CD4-positive, alpha-beta T cell treated with Interferon gamma for 1 hour (primary cell): Measurements from ENCODE around the gene CFAP99.

Source experiments
- DNase-seq: peaks from one replicate; pipeline ENCODE4 v3.0.0-alpha.2; 2020

CFAP99 gene

DNA sequence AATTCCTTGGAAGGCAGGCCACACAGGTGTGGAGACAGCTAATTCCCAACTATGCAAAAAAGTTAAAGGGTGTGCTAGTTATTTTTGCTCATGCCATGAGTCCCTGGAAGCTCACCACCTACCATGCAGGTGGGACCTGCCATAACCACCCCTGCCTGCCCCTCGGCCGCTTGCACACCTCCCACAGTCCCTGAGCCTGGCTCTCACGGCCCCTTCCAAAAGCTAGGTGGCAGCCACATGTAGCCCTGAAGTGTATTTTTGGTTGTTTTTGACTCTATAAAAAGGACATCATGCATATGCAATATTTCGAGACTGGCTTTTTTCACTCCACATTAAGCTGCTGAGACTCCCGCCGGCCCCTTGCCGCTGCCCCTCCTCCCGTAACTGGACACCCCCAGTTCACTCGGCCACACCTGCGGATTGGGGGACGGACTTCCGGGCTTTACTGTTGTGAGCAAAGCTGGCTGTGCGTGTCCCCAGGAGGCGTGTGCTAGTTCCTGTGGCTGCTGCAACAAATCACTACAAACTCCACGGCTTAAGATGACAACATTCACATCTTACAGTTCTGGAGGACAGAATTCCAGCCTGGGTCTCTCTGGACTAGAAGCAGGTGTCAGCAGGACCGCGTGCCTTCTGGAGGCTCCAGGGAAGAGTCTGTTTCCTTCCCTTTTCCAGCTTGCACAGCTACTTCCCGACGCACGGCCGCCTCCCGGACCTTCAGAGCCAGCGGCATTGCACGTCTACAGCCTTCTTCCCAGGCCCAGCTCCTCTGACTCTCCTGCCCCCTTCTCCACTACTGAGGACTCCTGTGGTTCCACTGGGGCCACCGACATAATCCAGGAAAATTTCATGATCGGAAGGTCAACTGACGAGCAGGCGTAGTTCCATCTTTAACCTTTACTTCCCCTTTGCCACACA lies 25.1 kb upstream of the CFAP99 start:
- no peak for DNase-seq

DNA sequence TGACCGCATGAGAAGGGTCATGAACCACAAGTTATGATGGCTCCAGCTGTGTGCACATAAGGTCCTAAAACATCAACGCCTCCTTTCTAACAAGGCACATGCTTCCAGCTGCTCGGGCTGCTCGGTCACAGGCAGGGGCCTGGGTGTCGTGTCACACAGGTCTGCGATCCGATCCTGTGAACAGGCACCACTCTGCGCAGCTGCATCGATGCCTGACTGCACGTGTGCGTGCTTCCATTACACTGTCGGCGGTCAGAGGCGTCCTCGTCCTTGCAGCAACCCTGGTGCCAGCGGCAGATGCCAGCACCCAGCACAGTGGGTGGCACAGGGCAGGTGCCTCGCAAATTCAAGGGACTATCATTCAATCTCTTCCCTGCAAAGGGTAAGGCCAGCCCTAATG lies 24.2 kb upstream of the CFAP99 start:
- no peak for DNase-seq

DNA sequence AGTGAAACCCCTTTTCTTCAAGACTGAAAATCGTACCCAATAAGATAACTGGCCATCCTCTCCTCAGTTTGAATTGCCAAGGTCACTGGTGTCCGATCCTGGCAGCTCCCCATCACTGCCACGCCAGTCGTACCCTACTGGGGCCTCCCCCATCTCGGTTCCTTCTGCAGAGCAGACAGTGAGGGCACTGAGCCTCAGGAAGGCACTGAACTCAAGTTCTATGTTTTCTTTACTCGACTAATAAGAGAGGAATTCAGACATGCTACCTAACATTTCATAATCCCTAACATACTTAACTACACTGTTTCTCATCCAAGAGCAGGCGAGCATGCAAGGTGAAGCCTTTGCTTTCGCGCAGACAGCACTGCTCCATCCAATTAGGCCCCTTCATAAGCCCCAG lies 23.7 kb upstream of the CFAP99 start:
- no peak for DNase-seq

DNA sequence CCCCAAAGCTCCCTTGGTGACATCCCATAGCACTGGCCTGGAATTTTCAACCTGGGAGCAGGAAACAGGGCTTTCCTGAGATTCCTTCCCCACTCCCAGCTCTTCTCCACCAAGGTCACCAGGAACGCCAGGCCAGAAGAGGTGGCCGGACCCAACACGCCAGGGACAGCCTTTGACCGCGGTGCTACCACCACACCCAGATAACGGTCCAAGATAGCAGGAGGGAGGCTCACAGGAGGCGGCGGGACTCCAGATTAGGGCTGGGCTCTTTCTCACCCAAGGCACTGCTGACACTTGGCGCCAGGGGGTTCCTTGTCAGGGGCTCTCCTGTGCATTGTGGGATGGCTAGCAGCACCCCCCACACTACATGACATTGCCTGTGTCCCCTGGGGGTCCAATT lies 23.2 kb upstream of the CFAP99 start:
- DNase-seq: no peak

DNA sequence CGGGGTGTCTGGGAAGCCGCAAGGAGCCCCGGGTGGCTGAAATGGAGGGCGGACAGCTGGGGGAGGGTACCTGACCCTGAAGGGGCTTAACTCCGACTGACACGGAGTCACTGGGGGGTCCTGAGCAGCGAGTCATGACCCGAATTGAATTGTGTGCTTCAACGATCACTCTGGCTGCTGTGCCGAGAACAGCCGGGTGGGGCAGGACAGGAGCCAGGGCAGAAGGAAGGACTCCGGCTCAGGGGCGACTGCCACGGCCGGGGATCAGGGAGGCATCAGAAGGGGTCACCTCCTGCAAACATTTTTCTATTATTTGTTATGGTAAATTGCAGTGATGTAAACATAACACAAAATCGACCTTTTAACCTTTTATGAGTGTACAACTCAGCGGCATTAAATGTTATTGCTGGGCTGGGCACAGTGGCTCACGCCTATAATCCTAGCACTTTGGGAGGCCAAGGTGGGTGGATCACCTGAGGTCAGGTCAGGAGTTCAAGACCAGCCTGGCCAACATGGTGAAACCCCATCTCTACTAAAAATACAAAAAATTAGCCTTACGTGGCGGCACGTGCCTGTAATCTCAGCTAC lies 21.9 kb upstream of the CFAP99 start:
- DNase-seq: no peak

DNA sequence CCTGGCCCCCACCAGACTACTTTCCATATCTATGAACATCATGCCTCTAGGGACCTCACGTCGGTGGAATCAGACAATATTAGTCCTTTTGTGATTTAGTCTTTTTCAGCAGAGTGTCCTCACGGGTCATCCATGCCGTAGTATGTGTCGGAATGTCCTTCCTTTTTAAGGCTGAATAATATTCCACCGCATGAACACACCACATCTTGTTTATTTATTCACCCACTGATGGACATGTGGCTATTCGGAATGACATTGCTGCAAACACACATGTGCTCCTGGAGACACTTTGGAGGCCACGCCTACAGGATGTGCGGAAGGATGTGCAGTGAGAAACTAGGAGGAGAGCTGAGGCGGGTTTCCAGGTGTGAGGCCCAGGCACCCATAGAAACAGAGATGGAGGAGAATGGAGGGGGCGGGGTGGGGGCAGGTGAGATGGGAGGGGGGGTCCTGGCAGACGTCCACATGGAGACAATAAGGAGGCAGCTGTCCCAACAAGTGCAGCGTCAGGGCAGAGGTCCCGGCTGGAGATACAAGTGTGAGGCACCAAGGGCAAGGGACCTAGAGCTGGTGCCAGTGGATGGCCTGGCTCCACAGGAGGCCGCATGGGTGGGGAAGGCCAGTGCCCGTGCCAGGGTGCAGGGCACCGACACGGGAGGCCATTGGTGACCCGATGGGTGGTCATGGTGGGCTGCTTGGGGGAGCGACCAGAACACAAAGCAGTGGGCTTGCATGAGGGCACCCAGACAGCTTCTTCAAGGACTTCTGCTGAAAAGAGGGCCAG lies 21.0 kb upstream of the CFAP99 start:
- no peak for DNase-seq

DNA sequence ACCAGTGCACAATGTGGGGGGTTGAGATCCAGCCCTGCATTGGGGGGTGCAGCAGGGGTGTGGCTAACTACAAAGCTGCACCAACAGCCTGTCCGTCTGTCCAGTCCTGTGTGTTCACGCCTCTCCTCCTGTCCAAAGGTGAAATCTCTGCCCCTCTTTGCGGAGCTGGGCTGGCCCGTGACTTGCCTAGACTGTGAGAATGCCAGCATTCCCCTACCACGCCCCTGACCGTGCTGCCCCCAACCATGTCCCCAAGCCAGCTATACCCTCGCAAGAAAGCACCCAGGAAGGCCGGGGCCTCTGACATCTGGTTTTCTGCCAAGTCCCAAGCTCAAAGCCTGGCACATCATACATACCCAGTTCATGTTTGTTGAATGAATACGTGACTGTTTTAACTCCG lies 19.5 kb upstream of the CFAP99 start:
- DNase-seq: no peak

DNA sequence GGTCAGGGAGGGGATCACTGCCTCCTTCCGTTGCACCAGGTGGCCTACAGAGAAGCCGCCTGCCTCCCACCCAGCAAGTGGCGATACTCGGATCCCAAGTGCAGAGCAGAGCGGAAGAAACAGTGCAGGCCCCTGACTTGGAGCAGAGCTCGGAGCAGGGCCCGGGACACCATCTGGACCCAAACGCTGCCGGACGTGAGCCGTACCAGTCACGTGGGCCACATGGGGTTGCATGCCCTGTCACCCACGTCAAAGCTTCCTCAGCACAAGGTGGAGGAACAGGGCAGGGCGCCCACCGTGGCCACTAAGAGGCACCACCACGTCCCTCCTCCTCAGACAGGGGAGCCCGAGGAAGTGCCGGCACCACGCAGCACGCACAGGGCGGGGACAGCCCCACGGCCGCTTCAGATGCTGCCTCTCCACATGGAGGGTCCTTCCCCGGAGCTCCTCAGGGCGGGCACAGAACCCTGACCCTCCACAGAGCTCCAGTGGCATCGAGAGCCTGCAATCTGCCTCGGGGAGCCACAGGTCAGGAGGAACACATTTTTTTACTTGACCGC lies 19.0 kb upstream of the CFAP99 start:
- no peak for DNase-seq

DNA sequence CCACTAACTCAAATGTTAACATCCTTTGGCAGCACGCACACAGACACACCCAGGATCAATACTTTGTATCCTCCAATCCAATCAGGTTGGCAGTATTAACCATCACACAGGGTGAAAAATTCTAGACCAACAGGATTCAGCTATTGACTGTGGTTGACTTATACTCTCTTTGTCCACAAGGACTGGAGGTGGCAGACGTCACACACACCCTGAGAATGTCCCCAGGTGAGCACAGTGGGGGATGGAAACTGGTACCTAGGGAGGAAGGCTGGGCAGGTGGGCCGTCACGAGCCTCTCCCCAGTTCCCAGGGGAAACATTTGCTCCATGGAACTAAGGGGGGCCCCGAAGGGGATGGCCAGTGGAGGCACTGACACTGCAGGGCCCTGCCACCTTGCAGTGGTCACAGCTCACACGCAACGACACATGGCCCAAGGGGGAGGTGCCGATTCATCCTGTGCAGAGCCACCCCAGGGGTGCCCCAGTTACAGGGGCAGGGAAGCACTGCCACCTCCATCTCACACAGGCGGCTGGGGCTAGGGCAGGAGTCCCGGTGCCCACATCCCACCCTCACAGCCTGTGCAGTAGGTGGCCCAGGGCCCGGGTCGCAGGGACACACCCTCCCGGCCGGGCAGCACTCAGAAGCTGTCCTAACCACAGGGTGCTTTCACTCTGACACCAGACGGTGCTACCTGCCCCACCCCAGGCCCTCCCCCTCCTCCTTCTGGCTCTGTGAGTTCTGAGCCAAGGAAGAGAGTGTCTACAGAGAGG lies 17.7 kb upstream of the CFAP99 start:
- no peak for DNase-seq

DNA sequence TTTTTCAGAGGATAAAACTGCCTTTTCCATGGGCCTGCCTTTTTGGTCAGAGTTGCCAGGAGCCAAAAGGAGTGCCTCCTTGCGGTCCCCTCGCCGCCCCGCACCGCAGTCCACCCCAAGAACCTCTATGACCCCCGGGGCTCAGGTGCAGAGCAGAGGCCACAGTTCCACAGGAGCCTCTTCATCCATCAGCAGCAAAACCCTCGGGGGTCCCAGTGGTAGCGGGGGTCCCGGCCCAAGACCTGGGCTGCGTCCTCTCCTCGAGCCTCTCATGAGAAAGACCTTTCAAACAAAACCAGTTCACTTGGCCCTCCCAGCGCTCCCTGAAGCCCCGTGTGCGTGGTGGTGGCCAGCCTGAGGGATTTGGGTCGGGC lies 17.2 kb upstream of the CFAP99 start:
- DNase-seq: no peak

DNA sequence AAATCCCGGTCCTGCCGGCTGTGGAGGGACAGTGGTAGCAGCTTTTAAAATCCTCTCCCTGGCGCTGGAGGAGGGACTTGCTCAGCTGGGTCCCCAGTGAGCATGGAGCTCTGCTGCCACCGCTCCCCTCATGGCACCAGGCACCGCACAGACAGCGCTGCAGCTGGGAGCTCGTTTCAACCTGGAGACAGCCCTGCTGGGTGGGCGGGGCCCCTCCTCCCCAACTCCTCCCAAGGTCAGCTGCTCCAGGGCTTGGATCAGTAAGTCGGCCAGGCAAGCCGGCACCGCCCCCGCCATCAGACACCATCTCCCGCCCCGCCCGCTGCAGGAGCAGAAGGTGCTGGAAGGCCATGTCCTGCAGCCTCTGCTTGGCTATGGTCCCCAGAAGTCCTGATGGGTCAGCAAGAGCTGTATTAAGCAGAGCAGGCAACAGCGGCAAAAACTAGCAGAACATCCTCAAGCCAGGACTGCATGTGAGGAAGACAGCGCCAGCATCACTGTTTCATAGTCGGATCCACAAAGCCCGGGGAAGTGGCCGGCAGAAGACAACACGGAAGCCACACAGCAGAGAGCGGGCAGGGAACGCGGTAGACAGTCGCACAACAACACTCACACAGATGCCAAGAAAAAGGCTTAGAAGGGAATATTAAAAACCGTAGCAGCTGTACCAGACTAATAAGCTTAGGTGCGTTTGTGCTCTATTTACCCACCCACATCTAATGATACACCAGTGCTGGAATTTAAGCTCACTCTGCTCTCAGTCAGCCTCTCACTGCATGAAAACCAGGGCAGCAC lies 16.5 kb upstream of the CFAP99 start:
- DNase-seq: no peak

DNA sequence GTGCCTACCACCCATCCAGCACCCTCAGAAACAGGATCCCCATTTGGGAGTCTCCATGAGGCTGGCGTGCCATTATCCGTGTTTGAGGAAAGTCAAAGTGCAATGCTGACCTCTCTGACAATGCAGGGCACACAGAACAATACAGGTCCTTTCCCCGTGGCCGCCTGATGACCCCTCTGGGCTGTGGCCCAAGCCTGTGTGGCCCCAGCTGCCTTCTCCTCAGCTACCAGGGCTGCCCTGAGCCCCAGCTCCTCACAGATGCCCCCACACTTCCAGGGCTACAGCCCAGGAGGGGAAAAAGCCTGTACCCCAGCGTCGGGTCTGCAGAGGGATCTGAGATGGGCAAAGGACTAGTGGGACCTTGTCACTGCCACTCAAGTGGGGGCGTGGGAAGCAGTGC lies 15.8 kb upstream of the CFAP99 start:
- DNase-seq: no peak

DNA sequence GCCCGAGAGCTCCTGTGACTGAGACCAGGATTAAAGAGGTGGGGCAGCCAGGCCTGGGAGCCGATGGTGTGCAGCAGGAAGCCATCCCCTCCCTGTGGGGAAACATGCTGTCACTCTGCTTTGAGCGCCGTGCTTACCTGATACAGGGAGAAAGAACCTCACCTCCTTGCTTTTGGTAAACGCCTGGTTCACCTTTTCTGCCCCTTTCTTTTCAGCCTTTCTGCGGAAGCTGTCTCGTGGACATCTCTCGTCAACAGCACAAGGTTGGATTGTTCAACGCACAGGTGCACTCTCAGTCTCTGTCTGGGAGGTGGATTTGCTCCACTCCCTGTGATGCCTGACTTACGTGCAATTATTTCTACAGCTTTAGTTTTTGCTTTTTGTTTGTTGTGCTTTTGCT lies 12.3 kb upstream of the CFAP99 start:
- DNase-seq: no peak

DNA sequence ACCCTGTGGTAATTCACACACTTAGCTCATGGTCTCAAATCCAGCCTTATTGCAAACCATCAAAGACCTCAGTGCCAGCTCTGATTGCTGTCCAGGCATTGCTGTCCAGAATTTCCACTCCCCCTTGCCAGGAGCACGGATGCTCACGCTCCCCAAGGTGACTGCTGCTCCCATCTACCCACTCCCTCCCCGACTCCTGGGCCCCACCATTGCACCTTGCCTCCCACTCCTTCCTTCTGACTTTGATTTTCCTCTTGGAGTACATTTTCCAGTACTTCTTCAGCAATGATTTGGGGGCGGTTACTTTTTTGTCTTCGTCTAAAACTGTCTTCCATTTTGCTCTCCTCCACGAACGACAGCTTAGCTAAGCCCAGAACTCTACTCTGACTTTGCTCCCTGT lies 11.8 kb upstream of the CFAP99 start:
- DNase-seq: no peak

DNA sequence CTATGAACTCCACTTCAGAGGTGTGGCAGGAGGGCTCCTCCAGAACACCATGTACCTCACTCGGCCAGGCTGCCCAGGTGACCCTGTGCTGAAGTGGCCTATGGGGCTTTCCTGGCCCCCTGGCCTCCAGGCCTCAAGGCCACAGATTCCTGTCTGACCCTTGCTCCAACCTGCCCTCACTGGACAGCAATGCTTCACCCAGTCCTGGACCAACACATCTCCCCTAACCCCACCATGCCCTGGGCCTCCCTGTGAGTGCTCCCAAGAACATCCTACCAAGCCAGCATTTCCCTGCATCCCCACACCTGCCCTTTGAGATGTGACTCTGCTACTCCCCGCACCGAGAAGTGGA lies 10.8 kb upstream of the CFAP99 start:
- DNase-seq: no peak

DNA sequence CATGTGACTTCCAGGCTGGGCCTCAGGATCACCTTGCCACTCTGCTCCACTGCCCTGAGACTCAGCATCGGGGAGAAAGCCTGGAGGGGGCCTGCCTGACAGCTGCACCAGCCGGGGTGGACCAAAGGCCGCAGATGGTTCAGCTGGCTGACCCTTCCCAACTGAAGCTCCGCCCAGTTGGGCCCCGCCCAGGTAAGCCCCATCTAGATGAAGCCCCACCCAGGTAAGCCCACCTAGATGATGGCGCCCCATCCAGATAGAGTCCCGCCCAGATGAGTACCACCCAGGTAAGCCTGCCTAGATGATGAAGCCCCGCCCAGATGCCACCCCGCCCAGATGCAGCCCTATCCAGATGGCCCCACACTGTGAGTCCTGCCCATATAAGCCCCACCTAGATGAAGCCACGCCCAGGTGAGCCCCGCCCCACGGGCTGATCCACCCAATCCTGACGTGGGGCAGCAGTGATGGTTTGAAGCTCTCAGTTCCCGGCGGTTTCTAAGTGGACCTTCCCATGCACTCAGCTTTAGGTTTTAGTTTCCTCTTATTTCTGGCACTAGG lies 10.3 kb upstream of the CFAP99 start:
- no peak for DNase-seq

DNA sequence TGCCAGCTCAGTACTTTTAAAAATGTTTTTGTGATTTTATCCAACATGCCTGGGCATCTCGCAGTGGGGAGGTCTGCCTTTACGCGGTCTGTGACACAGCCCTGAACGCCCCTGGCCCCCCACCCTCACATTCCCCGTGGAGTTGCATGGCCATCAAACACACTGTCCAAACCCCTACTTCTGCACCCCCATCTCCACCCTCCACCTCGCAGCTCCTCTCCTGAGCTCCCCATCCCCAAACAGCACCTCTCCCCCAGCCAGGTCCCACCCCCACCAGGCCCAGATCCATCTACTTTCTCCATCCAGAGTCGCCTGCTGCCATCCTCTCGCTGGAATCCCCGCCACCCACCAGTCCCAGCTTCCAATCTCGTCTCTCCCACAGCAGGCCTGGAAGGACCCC lies 9.8 kb upstream of the CFAP99 start:
- no peak for DNase-seq

DNA sequence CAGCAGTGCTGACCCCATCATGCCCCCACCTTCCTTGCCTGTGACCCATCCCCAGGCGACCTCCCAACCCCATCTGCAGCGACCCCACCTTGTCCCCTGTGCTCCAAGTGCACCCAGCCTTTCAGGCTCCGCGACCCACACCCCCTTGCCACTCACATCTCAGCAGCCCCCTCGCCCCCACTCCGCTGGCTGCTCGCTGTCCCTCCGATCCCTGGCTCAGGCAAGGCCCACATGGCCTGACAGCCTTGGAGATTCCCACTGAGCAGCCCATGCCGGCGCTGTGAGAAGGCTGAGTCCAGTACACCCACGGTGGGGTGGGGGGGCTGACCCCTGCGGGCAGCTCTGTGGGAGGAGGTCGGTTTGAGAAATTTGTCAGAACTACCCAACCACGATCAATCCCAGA lies 9.4 kb upstream of the CFAP99 start:
- DNase-seq: no peak

DNA sequence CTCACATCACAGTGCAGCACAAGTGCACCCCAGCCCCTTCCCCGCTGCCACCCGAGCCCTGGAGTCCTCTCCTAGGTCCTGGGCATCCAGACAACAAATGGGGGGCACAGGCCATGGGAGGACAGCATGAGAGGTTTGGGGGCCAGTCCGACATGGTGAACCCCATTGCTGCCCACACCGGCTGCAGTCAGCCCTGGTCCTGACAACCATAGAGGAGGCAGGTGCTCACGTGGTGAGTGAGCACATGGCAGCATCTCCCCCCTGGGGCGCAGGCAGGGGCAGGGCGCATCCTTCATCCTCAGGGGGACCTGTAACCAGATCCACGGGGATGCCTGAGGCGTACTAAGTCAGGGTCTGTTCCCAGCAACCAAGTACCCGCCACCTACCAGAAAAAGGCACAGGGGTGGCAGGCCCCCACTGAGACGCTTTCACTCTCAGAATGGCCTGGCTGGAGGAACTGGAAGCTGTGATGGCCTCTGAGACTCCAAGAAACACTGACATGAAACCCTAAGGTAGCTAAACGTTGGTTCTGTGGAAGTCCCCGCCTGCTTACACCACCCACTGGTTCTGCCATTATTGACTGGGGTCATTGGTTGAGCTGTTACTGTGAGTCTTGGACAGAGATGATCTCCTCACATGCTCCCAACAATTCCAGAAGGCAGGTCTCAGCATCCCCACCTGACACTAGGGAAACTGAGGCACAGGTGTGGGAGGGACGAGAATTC lies 6.8 kb upstream of the CFAP99 start:
- DNase-seq: no peak

DNA sequence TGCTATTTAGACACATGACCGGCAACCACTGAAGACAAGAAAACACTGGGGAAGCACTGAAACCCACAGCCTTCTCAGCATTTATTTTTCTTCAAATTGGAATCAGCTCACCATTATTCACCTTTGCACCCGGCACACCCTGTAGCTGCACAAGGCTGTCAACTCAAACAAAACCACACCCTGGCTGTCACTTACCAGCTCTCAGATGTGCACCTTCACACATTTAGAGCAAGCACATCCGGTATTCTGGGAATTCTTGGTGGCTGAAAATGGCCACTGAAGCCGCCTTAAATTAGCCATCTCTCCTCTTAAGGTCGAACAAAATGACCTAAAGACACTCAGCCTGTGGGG lies 6.2 kb upstream of the CFAP99 start:
- DNase-seq: no peak
